HepG2 (cell line): ENCODE results near the gene PAXIP1. TPM values are rescaled to one million over a fixed set of nuclear protein-coding genes. Genes with fewer than 3 reads are reported as not detected.

Experiments
- ATAC-seq: fragments of 200-7000 bp; cut with Tn5 transposase; 3 replicates; pipeline ENCODE4 v1.9.1; 2020; ENCODE audit warnings: mild to moderate bottlenecking, moderate library complexity
- BruUV-seq: library from RNA; stranded (reverse); fragments of 400-500 nt; replicated peaks from 2 replicates; lab custom pipeline; 2021; lab: Mats Ljungman, UMichigan
- CTCF ChIA-PET: fragments of 300-600 bp; formaldehyde crosslinking; extraction: SDS; loops from one replicate; lab custom pipeline; 2021; ENCODE audit warnings: low total read pairs, inconsistent platforms, low intra/inter-chr PET ratio; lab: Yijun Ruan, JAX
- POLR2A ChIA-PET: fragments of 350-600 bp; sonication (Branson Sonifier 250); formaldehyde crosslinking; loops from one replicate; lab custom pipeline; 2020; ENCODE audit warnings: antibody characterized with exemption, inconsistent platforms; lab: Yijun Ruan, JAX
- DNase-seq: peaks from one replicate; pipeline ENCODE4 v3.0.0-alpha.2; 2015; ENCODE audit warnings: low spot score
- FAIRE-seq: peaks from 3 replicates; lab custom pipeline; 2011; peaks lifted over from hg19 to GRCh38; lab: Jason Lieb, UNC
- H2AFZ ChIP-seq: one replicate; pipeline ENCODE4 v1.6.1; 2011; ENCODE audit warnings: low read length, inconsistent platforms
- H3K27ac ChIP-seq: fragments of 300-600 bp; 3 replicates; pipeline ENCODE4 v1.8.0; 2011; ENCODE audit warnings: mixed run types, mild to moderate bottlenecking, mixed read lengths, low read length, inconsistent platforms; ENCODE audit not compliant: insufficient read depth; ENCODE audit errors: extremely low read length
- H3K27me3 ChIP-seq, 2 experiments: fragments of 200-600 bp in 1 of 2; 2 replicates in 1 of 2; 3 replicates in 1 of 2; pipeline versions ENCODE4 v1.6.0 to v1.8.0; 2011; ENCODE audit warnings: low read length in 2 of 2, mild to moderate bottlenecking in 2 of 2, moderate library complexity in 2 of 2, inconsistent platforms in 1 of 2; ENCODE audit not compliant: insufficient read depth in 2 of 2, control insufficient read depth in 1 of 2
- H3K36me3 ChIP-seq, 2 experiments: fragments of 200-600 bp in 1 of 2; replicated peaks in 1 of 2; 2 replicates in 1 of 2; 3 replicates in 1 of 2; pipeline versions ENCODE4 v1.5.1 to v1.8.0; 2011; ENCODE audit warnings: low read length in 2 of 2, inconsistent platforms in 1 of 2; ENCODE audit not compliant: insufficient read depth in 2 of 2, control insufficient read depth in 1 of 2
- H3K4me1 ChIP-seq: 2 replicates; pipeline ENCODE4 v1.5.1; 2012; ENCODE audit warnings: low read length, inconsistent platforms; ENCODE audit not compliant: insufficient read depth
- H3K4me2 ChIP-seq: 2 replicates; pipeline ENCODE4 v1.6.0; 2011; ENCODE audit warnings: low read depth, low read length, inconsistent platforms
- H3K4me3 ChIP-seq, 3 experiments: fragments of 200-600 bp in 1 of 3; sonication (generic), shearing (Covaris generic) in 1 of 3; replicated peaks in 1 of 3; 2 replicates each; pipeline ENCODE4 v1.5.1; 2011 to 2016; ENCODE audit warnings: low read length in 3 of 3, inconsistent platforms in 2 of 3, low read depth in 2 of 3, mild to moderate bottlenecking in 2 of 3, control low read depth in 1 of 3, mixed read lengths in 1 of 3; ENCODE audit not compliant: insufficient read depth in 1 of 3
- H3K79me2 ChIP-seq: one replicate; pipeline ENCODE4 v1.6.1; 2011; ENCODE audit warnings: low read length, inconsistent platforms; ENCODE audit not compliant: insufficient read depth
- H3K9ac ChIP-seq: 2 replicates; pipeline ENCODE4 v1.6.0; 2011; ENCODE audit warnings: mild to moderate bottlenecking, low read depth, low read length, inconsistent platforms; ENCODE audit not compliant: insufficient read depth
- H3K9me3 ChIP-seq: 2 replicates; pipeline ENCODE4 v1.5.1; 2012; ENCODE audit warnings: mild to moderate bottlenecking, low read length
- H4K20me1 ChIP-seq: 2 replicates; pipeline ENCODE4 v1.6.0; 2011; ENCODE audit warnings: inconsistent platforms, mild to moderate bottlenecking, low read length, moderate library complexity; ENCODE audit not compliant: insufficient read depth
- MAZ ChIP-seq, 2 experiments: sonication (generic) in 1 of 2; formaldehyde crosslinking in 1 of 2; IDR thresholded peaks; 2 replicates each; pipeline versions ENCODE4 v1.5.0 to v1.6.1; 2012 to 2020; ENCODE audit warnings: low read depth in 2 of 2, mild to moderate bottlenecking in 2 of 2, borderline replicate concordance in 1 of 2, improper control_type of control experiment in 1 of 2, low read length in 1 of 2, missing genetic modification reagents in 1 of 2, moderate library complexity in 1 of 2
- NR2C2 ChIP-seq: sonication (generic); formaldehyde crosslinking; IDR thresholded peaks from 2 replicates; pipeline ENCODE4 v1.4.0; 2020; ENCODE audit warnings: missing genetic modification reagents, mild to moderate bottlenecking, moderate library complexity, borderline replicate concordance
- PAWR ChIP-seq: sonication (generic); formaldehyde crosslinking; IDR thresholded peaks from 2 replicates; pipeline ENCODE4 v1.4.0; 2020; ENCODE audit warnings: missing genetic modification reagents, mild to moderate bottlenecking, borderline replicate concordance
- ZFAT ChIP-seq: sonication (generic); formaldehyde crosslinking; conservative IDR thresholded peaks from 2 replicates; pipeline ENCODE4 v1.8.1; 2023; ENCODE audit warnings: missing genetic modification reagents, inconsistent platforms
- WGBS: methylation state at CpG from one replicate; pipeline ENCODE4 v1.1.6; 2017; ENCODE audit warnings: low lambda C conversion rate; 5-methylcytosine and 5-hydroxymethylcytosine counted together
- in situ Hi-C: cut with HindIII; loops from 2 replicates; pipeline ENCODE4 v1.10.0; 2017; ENCODE audit warnings: low pct_unique_long_range_greater_than_20kb; ENCODE audit not compliant: extremely low pct_ligation_motif_present
- intact Hi-C: fragments of 100-400 bp; cut with micrococcal nuclease; formaldehyde crosslinking; loops from one replicate; pipeline ENCODE4 v1.10.0; 2022; ENCODE audit not compliant: unreplicated experiment
- polyA plus RNA-seq, 8 experiments: library from polyadenylated mRNA; depleted of rRNA in 3 of 8; stranded (reverse) in 7 of 8; unstranded in 1 of 8; fragments of >200 nt; fragmentation: Illumina TruSeq in 4 of 8; extraction: Trizol in 4 of 8; gene quantifications; 2 replicates each; pipeline versions ENCODE4 v1.2.1 to v1.2.3, GENCODE V29; 2011 to 2016; ENCODE audit warnings: low read depth in 4 of 8, missing spikeins in 1 of 8, mixed read lengths in 1 of 8; ENCODE audit not compliant: insufficient read depth in 1 of 8
- total RNA-seq, 5 experiments: library from RNA; depleted of rRNA; stranded (reverse); fragments of >200 nt; fragmentation: Illumina TruSeq; extraction: Trizol; gene quantifications; 2 replicates each; pipeline ENCODE4 v1.2.3, GENCODE V29; 2016; ENCODE audit warnings: low read depth in 1 of 5
- TF ChIP-seq, protein P1 (sequence below): sonication (generic); formaldehyde crosslinking; IDR thresholded peaks from 2 replicates; pipeline ENCODE4 v1.5.0; 2020; ENCODE audit warnings: mild to moderate bottlenecking, missing genetic modification reagents, moderate library complexity
- TF ChIP-seq, protein P2 (sequence below), 2 experiments: sonication (generic) in 1 of 2; formaldehyde crosslinking in 1 of 2; IDR thresholded peaks; 2 replicates each; pipeline versions ENCODE4 v1.4.0 to v1.6.1; 2016 to 2020; ENCODE audit warnings: borderline replicate concordance in 1 of 2, low read depth in 1 of 2, mild to moderate bottlenecking in 1 of 2, missing genetic modification reagents in 1 of 2

The PAXIP1 gene
- total and polyA plus RNA-seq, 2 of the 13 experiments (the other 11 are each of a cell fraction or from before 2014, with no cell fraction given): 11.6 to 16.2 TPM

GRCh38 chr7:155001756-155002410 is 1.0 kb downstream of the PAXIP1 start (continued):
- TF ChIP-seq MAZ (IDR thresholded peaks at IDR 0.05; ENCODE audit: borderline replicate concordance, low read depth, low read length): no peak
- TF ChIP-seq MAZ (CRISPR knock-in tag; IDR thresholded peaks at IDR 0.05; ENCODE audit: low read depth): peak; percentile 12; the same call in 1 of the 2 replicates

- H3K9ac ChIP-seq: no peak overlapping the region
- H3K27me3 ChIP-seq: no peaks in the 10 kb centered on the region; a peak in 1 of 5 replicates
- BruUV-seq: no TSS peak
- POLR2A ChIA-PET: no interaction called here
- CTCF ChIA-PET: no interaction called here
- H3K4me1 ChIP-seq: peaks cover 36% of the 10 kb centered on the region
- ATAC-seq (no peak), FAIRE-seq (no peak), DNase-seq (no peak)
- peaks cover 9 to 25% of the 10 kb centered on the region in 2 experiments; a peak in 4 of 5 replicates for H3K36me3 ChIP-seq
- H4K20me1 ChIP-seq: no peaks in the 10 kb centered on the region
- no peak overlapping the region for H2AFZ ChIP-seq
- H3K4me3 ChIP-seq: no peak overlapping the region
- no peak for TF ChIP-seq PAWR (CRISPR knock-in tag)
- no peak for TF ChIP-seq ZFAT (CRISPR knock-in tag)
- TF ChIP-seq, protein P1, sequence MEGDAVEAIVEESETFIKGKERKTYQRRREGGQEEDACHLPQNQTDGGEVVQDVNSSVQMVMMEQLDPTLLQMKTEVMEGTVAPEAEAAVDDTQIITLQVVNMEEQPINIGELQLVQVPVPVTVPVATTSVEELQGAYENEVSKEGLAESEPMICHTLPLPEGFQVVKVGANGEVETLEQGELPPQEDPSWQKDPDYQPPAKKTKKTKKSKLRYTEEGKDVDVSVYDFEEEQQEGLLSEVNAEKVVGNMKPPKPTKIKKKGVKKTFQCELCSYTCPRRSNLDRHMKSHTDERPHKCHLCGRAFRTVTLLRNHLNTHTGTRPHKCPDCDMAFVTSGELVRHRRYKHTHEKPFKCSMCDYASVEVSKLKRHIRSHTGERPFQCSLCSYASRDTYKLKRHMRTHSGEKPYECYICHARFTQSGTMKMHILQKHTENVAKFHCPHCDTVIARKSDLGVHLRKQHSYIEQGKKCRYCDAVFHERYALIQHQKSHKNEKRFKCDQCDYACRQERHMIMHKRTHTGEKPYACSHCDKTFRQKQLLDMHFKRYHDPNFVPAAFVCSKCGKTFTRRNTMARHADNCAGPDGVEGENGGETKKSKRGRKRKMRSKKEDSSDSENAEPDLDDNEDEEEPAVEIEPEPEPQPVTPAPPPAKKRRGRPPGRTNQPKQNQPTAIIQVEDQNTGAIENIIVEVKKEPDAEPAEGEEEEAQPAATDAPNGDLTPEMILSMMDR: peak; percentile 33
- TF ChIP-seq, protein P2, sequence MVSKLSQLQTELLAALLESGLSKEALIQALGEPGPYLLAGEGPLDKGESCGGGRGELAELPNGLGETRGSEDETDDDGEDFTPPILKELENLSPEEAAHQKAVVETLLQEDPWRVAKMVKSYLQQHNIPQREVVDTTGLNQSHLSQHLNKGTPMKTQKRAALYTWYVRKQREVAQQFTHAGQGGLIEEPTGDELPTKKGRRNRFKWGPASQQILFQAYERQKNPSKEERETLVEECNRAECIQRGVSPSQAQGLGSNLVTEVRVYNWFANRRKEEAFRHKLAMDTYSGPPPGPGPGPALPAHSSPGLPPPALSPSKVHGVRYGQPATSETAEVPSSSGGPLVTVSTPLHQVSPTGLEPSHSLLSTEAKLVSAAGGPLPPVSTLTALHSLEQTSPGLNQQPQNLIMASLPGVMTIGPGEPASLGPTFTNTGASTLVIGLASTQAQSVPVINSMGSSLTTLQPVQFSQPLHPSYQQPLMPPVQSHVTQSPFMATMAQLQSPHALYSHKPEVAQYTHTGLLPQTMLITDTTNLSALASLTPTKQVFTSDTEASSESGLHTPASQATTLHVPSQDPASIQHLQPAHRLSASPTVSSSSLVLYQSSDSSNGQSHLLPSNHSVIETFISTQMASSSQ (IDR thresholded peaks at IDR 0.05; ENCODE audit: low read depth): no peak
- TF ChIP-seq, protein P2 (CRISPR knock-in tag; IDR thresholded peaks at IDR 0.05; ENCODE audit: borderline replicate concordance): no peak
- TF ChIP-seq NR2C2 (CRISPR knock-in tag): no peak
- TF ChIP-seq, all 625 proteins: peak for 1
- H3K27ac ChIP-seq: no peak overlapping the region
- in situ Hi-C loops: no loop called here
- intact Hi-C loops: no loop called here
- peaks cover 45% of the 10 kb centered on the region for H3K79me2 ChIP-seq
- no peak overlapping the region for H3K4me2 ChIP-seq
- 89% methylated on average over 2 of the region's 2 CpGs for WGBS
- no peaks in the 10 kb centered on the region for H3K9me3 ChIP-seq
Measured at GRCh38 chr7:155000795-155001194, 2.1 kb downstream of the PAXIP1 start.
